Activated CD8-positive, alpha-beta memory T cell treated with anti-CD3 and anti-CD28 coated beads, Interleukin-2, amount 50 U/mL, for 4 hours (primary cell): ENCODE data around the gene RHNO1.

Experiments
- DNase-seq: peaks from one replicate; pipeline ENCODE4 v3.0.0-alpha.2; 2020

The RHNO1 gene, protein sequence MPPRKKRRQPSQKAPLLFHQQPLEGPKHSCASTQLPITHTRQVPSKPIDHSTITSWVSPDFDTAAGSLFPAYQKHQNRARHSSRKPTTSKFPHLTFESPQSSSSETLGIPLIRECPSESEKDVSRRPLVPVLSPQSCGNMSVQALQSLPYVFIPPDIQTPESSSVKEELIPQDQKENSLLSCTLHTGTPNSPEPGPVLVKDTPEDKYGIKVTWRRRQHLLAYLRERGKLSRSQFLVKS

GRCh38 chr12:2877047-2877952, at the start of gene RHNO1, which contains the start of gene FOXM1:
Gene RHNO1 (plus strand): TSS chr12:2877223. CDS start chr12:2885367, 8,144 bp downstream.
Gene FOXM1 (minus strand): TSS chr12:2877174. CDS start chr12:2874478, 2,696 bp downstream.
- DNase-seq: peak; percentile 83

- no peak for DNase-seq
Observed at GRCh38 chr12:2829275-2829674, 47.7 kb upstream of the RHNO1 start.

DNA sequence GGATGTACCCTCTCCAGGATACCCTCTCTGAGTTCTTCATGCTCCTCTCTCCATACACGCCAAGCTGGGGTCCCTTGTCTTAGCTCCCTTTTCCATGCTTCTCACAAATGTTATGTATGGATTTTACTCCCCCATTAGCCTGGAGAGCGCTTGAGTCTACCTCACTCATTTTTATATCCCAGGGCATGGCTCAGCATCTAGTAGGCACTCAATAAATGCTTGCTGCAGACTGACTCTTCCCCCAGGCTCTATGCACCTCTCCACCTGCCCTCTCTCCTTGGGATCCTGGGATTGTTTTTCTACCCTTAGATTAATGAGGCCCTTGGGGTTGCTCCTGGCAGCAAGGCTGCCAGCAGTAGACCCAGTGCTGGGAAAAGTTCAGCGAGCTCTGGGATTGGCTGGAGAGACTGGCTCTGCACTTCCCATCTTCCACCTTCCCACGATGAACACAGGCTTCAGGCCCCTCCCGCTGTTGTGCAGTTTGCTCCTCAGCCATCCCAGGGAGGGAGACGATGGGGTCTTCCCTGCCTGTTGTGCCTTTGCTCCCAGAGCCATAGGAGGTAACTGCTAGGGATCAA, 44.4 kb upstream of the RHNO1 start:
- no peak for DNase-seq

DNA sequence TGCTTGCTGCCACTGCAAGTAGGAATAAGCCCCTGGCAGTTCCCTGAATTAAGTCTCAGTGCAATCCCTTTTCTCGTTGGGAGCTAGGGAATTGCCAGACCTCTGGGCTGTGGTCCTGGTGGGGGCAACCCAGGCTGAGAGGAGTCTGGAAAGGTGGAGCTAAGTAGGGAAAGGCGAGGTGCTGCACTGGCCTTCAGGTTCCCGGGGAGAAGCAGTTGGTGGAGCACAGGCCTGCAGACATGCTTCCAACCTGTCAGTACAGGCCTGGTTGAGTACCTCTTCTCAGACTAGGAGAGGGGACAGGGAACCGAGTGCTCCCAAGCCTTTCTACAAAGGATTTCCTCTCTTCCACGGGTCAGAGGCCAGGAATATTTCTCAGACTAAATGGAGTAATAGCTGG, 43.7 kb upstream of the RHNO1 start:
- DNase-seq: no peak

DNA sequence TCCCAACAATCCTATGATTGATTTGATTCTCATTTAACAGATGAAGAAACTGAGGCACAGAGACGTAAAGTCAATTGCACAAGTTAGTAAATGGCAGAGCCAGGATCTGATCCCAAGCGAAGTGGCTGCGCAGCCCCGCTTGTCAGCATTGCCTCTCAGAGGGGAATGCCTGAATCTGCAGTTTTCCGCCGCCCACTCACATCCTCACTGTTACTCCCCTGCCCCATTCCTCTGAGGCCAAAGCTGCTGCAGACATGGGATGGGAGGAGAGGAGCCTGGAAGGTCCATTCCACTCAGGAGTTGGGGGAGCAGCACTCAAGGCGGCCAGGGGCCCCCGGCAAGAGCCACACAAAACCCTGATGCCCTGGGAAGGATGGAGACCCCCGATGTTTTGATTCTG, 43.2 kb upstream of the RHNO1 start:
- no peak for DNase-seq

- DNase-seq: no peak
Observed at GRCh38 chr12:2834581-2835491, 42.2 kb upstream of the RHNO1 start, which contains the start of gene NRIP2. Gene NRIP2 (minus strand): TSS chr12:2835035. CDS start chr12:2834983, 52 bp downstream.

DNA sequence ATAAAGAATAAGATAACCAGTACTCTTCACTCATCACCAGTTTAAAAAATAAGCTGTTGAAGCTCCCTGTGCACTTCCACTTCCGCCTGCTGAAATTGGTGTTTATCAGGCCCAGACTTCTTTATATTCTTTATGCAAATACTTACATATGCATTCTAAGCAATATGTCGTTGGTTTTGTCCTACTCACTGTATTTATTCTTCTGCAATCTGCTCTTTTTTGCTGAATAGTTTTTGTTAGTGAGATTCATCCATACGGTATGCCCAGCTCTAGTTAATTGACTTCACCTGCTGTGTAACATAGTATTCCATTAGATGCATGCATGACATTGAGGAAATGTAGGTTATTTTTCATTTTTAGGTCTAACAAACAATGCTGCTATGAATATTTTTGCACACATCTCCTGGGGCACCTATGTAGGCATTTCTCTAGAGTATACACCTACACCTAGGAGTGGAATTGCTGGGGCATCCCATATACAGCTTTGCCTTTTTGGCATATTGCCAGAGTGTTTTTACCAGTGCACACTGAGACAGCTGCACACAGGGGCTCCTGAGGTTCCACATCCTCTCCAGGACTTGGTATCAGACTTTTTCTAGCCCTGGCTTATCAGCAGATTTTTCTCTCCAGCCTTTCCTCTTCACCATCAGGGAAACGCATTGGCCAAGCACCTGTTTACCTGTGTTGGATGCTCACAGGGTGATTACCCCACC, 41.2 kb upstream of the RHNO1 start:
- DNase-seq: no peak

DNA sequence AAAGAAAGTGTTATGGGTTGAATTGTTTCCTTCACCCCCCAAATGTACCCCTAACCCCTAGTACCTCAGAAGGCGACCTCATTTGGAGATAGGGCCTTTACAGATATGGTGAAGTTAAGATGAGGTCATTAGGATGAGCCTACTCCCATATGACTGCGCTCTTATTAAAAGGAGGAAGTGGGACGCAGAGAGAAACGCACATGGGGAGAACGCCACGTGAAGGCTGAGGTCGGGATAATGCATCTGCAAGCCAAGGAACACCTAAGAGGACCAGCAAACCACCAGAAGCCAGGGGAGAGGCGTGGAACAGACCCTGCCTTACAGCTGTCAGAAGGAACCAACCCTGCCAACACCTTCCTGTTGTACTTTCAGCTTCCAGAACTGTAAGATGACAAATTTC, 40.4 kb upstream of the RHNO1 start:
- DNase-seq: no peak

DNA sequence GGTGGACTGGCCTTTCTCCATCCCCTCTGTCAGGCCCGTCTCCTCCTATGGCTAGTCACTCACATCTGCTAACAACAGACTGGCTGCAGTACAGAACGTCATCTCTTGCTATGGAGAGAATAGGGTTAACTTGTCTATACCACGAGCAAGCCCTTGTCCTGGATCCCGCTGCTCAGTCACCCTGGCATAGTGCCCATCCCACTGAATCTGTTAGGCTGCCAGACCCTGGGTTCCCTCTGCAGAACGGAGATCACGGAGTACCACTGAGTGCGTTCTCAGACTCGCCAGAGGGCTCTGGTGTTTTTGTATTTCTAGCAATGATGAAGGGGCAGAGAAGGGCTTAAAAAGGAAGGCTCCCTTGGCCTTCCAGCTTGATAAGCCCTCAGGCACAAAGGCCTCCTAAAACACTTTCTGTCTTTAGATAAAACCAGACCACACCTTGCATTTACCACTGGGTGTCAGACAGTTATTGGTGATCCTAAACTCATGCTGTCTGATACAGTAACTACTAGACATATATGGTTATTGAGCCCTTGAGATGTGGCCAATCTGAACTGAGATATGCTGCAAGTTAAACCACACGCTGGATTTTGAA, 35.9 kb upstream of the RHNO1 start:
- no peak for DNase-seq

- no peak for DNase-seq
Observed at GRCh38 chr12:2842948-2843347, 34.1 kb upstream of the RHNO1 start.

DNA sequence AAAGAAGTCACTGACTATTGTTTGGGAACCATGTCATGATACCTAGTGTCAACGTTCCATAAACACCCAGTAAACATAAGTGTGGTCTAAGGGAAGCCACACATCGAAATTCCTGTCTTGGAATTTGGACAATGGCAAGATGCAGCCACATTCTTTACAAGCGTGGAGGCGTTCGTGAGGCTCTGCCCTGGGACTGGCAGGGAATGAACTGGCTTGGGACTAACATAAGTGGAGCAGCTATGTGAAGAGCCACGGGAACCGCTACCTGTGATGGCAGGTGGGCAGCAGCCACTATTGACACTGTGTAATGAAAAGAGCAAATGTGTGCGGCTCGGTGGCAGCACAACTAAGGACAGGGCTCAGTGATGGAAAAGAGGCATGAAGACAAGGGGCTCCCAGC, 32.2 kb upstream of the RHNO1 start:
- no peak for DNase-seq

DNA sequence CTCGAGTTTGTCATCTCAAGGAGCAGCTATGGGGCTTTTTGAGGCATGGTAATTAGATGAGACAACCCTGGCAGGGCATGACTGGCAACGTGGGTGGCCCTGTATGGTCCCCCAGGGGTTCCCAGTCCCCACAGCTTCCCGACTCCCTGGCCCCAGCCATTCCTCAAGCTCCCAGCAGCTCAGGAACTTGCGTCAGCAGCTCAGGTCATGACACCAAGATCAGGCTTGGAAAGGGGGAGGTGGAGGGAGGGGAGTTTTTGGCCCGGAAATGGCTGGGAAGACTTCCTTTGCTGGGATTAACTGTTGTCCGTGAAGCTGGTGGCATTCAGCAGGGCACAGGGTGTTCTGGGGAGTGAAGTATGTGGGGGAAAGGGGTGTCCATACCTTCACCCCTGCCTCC, 31.7 kb upstream of the RHNO1 start:
- DNase-seq: no peak

DNA sequence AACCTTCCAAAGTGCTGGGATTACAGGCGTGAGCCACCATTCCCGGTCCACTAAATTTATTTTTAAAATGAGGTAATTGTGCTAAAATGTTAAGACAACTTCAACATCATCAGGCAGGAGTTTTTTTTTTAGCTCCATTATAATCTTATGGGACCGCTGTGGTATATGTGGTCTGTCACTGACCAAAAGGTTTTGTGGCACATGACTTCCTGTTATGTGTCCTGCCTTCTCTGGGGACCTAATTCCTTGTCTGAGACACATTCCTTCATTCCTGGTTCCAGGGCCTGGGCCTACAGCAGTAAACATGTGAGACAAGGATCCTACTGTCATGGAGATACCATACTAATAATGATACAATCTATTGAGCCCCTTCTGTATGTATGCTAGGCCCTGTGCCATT, 25.1 kb upstream of the RHNO1 start:
- no peak for DNase-seq

- DNase-seq: peak; percentile 46
Observed at GRCh38 chr12:2853626-2854025, 23.4 kb upstream of the RHNO1 start.

- DNase-seq: no peak
Observed at GRCh38 chr12:2854669-2855453, 22.2 kb upstream of the RHNO1 start.

GRCh38 chr12:2855546-2855945, 21.5 kb upstream of the RHNO1 start:
- DNase-seq: no peak

- no peak for DNase-seq
Observed at GRCh38 chr12:2856051-2856450, 21.0 kb upstream of the RHNO1 start.

- DNase-seq: no peak
Observed at GRCh38 chr12:2857021-2857431, 20.0 kb upstream of the RHNO1 start, which contains the start of gene TEX52. Gene TEX52 (minus strand): TSS chr12:2857039. CDS start chr12:2857026, 13 bp downstream.

- no peak for DNase-seq
Observed at GRCh38 chr12:2857576-2857975, 19.4 kb upstream of the RHNO1 start.

DNA sequence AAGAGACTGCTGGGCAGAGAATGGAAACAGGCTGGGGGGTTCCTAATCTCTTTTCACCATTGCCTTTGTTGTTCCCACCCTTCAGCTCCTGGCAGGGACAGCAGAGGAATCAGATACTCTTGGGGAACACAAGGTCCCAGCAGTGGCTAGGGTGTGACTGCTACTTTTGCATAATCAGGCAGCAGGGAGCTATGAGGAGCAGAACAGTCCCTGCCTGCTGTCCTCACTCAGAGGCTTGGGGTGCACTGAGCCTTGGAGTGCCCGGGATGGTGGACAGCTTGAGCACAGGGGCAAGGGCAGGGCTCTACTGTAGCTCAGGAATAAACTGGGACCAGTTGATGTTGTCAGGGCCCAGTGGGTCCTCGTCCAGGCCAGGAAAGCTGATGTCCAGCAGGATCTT, 18.7 kb upstream of the RHNO1 start:
- no peak for DNase-seq
